GM10266 (cell line): ENCODE measurements around the gene DDR2.

Experiments used
- DNase-seq: peaks from one replicate; pipeline ENCODE4 v3.0.0; 2012; ENCODE audit errors: extremely low spot score
- TF ChIP-seq, protein P1 (sequence below): IDR thresholded peaks from 2 replicates; pipeline ENCODE4 v1.5.1; 2012; ENCODE audit warnings: mild to moderate bottlenecking, low read depth; ENCODE audit not compliant: control insufficient read depth, insufficient read depth; ENCODE audit errors: missing control alignments

The DDR2 gene

DNA sequence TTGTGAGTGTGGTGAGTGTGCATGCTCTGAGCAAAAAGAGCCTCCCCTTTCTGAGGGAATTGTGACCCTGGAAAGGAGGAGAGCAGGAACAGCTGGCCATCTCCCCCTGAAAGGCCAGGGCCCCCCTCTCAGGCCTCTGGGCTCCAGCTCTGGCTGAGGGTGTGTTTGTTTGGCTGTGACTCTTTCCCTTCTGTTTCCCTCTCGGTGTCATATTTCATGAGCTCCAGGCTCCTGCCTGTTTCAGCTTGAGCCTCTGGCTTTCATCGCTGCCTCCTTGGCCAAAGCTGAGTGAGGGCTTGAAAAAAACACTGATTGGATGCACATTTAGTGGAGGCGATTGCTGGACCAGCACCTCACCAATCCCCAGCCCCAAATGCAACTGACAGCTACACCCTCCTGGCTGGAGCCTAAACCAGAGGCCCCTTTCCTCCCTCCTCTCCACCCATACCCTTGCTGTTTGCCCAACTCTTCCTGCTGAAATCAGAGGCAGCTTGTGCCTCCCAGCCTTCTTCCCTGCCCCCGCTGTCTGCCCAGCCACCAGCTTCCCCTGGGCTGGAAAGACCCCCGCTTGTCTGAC, 64.1 kb downstream of the DDR2 start:
- TF ChIP-seq, protein P1, sequence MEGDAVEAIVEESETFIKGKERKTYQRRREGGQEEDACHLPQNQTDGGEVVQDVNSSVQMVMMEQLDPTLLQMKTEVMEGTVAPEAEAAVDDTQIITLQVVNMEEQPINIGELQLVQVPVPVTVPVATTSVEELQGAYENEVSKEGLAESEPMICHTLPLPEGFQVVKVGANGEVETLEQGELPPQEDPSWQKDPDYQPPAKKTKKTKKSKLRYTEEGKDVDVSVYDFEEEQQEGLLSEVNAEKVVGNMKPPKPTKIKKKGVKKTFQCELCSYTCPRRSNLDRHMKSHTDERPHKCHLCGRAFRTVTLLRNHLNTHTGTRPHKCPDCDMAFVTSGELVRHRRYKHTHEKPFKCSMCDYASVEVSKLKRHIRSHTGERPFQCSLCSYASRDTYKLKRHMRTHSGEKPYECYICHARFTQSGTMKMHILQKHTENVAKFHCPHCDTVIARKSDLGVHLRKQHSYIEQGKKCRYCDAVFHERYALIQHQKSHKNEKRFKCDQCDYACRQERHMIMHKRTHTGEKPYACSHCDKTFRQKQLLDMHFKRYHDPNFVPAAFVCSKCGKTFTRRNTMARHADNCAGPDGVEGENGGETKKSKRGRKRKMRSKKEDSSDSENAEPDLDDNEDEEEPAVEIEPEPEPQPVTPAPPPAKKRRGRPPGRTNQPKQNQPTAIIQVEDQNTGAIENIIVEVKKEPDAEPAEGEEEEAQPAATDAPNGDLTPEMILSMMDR: no peak

DNA sequence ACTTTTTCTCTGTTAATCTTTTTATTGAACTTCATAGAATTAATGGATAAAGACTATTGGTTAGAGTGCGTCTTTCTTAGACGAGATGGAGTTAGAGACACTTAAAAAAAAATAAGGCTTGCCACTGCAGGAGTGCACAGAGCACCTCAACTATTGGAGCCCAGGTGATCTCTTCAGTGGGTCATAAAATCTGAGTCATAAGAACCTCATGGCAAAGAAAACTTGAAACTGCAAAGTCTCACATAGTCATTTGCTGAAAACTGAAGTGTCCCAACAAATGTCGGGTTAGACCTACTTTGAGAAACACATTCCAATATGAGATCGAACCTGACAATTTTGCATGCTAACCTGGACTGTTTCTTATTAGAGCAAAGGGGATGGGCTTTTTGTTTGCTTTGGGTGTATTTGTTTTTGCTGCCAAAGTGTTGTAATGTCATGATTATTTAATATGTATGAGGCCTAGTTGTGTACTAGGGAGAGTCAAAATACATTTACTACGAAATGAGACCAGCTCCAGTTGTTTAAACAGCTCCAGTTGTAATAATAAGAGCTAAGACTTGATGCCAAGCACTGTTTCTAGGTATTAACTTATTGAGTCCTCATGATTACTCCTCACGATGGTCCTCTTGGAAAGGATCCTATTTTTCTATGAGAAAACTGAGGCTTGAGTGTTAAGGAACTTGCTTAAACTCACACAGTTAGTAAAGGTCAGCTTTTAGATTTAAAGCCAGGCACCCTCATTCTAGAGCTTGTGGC, 65.1 kb downstream of the DDR2 start:
- TF ChIP-seq, protein P1: no peak
- no peak for DNase-seq

More for the DNA sequence above, 64.1 kb downstream of the DDR2 start:
- no peak for DNase-seq

DNA sequence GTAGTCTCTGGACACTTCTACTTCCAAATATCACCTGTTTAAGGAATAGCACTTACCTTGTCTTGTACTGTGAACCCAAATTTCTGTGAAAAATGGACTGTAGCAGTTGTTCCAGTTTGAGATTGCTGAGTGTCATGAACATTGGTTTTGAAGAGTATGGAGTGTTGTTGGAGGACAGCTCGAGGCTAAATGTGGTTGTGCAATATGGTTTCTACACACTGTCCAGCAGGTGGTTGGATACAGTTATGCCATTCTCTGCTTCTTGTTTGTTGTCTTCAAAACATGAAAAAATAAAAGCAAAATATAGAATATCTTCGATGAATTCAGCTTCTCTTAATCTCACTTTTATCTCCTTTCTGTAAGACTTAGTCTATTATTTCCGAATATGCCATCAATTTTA, 67.1 kb downstream of the DDR2 start:
- DNase-seq: no peak
- TF ChIP-seq, protein P1: no peak

DNA sequence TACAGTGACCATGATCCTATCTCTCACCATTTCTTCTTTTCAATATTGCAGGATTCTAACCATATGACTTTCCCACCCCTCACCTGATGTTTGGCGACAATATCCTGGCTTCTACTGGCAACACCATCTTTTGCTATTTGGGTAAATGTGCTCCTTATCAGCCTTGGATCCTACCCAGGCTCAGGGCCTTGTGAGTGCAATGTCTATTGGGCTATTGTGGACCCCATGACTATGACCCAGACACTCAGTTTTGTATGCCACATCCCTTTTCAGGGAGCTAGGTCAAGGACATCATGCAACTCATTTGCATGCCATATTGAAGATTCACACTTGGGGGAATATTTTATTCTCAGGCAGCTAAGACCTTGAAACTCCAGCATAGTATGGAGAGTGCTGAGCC, 67.9 kb downstream of the DDR2 start:
- TF ChIP-seq, protein P1: no peak
- no peak for DNase-seq

DNA sequence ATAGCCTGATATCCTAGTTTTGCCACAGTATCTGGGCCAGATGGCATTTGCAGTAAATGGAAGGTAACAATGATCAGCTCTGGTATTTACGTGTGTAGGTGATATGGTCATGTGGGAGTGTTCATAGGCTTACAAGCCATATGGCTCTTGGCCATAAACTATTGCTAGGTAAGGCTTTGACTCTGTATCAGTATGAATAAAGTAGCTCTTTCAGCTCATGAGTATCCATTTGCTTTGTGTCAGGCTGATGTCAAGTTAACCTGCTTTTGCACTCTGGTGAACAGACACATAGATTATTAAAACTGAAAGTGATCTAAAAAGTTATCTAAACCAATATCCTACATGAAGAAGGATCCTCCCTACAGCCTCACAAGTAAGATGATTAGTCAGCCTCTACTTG, 69.0 kb downstream of the DDR2 start:
- DNase-seq: no peak
- TF ChIP-seq, protein P1: no peak

DNA sequence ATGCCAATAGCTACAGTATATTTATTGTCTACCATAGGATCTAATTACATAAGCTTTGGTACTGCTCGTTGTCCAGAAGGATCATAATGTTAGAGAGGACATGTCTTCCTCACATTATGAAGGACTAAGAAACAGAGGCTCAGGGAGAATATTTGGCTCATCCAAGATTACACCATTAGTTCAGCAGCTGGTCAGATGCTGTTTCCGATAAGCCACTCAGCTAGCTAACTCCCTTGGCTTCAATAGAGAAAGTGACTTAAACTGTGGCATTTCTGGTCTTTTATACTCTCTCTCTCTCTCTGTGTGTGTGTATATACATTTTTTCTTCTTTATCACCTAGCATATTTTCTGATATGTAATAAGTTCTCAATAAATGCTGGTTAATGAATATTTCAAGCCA, 70.4 kb downstream of the DDR2 start:
- TF ChIP-seq, protein P1: no peak

DNA sequence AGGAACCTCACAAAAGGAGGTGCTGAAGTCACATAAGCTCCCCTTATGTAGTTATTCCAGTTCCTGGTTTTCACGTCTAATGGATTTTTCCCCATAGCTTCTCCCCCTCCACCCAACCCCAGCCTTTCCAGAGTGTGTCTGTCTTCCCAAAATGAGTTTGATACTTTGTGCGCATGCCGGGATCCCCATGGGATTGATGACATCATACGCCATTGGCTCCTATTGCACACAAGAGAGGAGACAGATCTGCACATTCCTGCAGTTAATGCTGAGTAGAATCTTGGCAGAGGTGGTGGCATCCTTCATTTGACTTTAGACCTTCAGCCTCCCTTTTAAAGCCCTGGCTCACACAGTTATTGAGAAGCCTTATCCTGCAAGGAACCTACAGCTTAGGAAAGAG, 71.4 kb downstream of the DDR2 start:
- TF ChIP-seq, protein P1: no peak
- no peak for DNase-seq

More for the DNA sequence above, 70.4 kb downstream of the DDR2 start:
- DNase-seq: no peak
